Stimulated activated CD8-positive, alpha-beta memory T cell treated with anti-CD3 and anti-CD28 coated beads, Interleukin-7, amount 100 ng/mL, for 1 hour (primary cell): Measurements from ENCODE around the gene DNHD1.
"Not testable (repeated sequence)": the region's sequence is repeated elsewhere in the genome, so short reads cannot be mapped to it uniquely, and the experiment has no call there.

Source experiments
- DNase-seq, 2 donors: peaks; one replicate each; pipeline ENCODE4 v3.0.0-alpha.2; 2020; ENCODE audit warnings: low read depth in 2 of 2

Gene DNHD1

DNA sequence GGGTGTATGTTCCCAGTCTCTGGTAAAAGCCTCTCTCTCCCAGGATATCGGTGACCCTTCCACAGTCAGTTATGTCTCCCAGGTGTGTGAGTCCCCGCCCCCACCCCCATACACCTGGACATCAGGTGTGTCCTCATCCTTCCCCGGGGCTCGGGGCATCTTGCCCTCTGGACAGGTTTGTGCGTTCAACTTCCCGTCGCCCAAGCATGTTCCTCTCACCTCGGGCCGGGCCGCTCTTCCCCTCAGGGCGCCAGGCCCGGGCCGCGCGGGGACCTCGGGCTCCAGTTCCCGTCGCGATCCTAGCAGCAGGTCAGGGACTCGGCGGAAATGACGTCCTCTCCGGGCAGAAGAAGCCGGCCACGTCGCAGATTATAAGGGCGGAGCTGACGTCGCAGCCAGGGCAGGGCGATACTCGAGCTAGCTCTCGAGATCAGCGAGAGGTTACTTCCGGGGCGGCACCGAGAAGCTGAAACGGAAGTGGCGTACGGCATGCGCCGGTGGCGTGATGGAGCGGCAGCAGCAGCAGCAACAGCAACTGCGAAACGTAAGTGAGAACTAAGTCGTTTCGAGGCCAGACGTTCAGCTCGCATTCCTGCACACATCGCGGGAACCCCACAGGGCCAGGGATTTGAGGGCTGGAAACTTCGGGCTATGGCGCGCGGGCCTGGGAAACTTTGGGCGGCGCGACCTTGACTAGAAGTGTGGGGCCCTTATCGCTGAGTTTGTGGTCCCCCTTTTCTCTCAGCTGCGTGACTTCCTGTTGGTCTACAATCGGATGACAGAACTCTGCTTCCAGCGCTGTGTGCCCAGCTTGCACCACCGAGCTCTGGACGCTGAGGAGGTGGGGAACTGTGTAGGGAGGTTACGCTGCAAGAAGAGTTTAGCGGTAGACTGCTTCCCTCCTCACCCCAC is 15.8 kb upstream of the DNHD1 start, which contains the start of the genes ARFIP2 and TIMM10B:
TSS of gene ARFIP2 (minus strand) at position 320 of the 912 bp plus-strand sequence. CDS start 910 bp downstream, outside the sequence.
TSS of gene TIMM10B (plus strand) at position 490 of the 912 bp plus-strand sequence. CDS start at position 506, 16 bp downstream.
- peak; percentile 92 to 93 for DNase-seq

DNA sequence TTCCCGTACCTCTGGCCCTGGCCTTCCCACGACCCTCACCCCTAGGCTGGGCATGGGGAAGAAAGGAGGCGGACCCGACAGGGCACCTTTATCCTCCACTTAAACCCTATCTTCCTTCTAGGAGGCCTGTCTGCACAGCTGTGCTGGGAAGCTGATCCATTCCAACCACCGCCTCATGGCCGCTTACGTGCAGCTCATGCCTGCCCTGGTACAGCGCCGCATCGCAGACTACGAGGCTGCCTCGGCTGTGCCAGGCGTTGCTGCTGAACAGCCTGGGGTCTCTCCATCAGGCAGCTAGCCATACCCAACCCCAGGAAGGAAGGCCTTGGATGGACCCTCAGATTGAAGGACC is 15.2 kb upstream of the DNHD1 start:
- DNase-seq, result no peak

DNA sequence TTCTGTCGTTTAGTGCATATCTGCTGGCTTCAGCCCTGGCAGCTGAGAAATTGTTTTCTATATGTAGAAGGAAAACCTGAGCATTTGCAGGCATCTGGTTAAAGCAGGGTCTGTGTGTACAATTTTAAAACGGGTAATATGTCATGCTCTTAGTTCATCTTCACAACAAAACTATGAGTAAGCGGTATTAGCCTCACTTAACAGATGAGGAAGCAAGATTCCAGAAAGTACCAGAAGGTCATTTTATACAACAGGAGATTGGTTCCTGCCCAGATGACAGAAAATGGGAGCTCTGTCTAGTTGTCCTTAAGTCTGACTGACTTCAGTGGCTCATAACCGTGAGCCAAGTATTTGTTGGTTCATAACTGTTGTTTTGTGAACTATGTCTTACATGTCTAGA is 14.6 kb upstream of the DNHD1 start:
- DNase-seq, result no peak

DNA sequence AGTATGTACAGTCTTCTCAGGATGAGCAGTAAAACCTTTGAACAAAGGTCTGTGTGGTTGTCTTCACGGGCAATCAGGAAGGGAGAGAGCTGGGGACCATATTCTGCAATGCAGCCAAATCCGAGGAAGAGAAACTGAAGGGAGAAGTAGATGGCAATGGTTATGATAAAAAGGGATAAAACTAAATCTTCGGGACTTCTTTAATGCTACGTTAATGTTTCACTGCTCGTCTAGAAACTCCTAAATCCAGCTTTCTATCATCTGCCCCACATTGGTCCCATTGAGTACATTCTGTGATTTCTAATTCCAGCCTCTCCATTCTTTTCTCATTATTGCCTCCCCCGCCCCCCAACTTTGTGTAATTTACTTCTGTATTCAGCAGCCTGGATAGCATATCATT is 14.1 kb upstream of the DNHD1 start:
- DNase-seq, result no peak

DNA sequence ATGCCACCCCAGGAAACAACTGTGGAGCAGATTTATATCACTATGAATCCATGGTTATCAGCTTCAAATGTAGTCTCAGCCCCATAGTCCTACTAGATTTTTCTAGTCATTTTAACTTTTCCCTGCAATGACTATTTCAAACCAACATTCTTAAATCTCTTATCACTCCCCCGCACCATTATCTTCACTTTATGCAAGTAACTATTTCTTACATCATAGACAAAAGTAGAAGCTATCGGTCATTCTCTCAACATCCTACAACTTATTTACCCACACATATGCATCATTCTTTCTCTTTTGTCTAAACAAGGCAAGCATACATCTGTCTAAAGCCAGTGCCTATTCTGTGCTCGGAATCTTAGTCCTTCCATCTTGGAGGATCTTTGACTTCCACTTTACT is 11.4 kb upstream of the DNHD1 start:
- DNase-seq, result no peak

DNA sequence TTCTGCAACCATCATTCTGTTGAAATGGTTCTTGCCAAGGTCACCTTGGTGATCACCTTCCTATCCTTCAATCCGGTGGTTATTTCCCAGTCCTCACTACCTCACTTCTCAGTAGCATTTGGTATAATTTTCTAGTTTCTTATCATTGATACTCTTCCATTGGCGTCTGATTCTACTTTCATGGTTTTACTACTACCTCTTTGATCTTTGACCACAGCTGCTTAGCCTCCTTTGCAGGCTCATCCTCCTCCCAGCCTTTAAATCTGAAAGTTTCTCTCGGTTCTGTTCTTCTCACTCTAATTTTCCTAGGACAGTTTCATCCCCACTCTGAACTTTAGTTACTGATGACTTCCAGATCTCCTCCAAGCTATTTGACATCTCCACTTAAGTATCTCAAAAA is 10.8 kb upstream of the DNHD1 start:
- DNase-seq, result no peak

DNA sequence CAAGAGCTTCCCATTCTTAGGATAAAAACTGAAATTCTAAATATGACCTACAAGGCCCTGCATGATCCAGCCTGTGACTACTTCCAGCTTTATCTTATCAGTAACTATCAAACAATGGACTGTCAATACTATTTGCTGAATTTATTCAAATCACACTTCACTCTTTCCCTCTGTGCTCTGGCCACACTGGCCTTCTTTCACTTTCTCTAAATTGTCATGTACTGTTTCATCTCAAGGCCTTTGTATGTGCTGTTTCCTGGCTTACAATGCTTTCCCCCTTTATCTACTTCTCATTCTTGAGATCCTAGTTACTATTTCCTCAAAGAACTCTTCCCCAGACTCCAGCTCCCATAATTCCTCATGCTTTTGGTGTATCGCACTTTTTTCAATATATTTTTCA is 10.1 kb upstream of the DNHD1 start:
- no peak for DNase-seq

DNA sequence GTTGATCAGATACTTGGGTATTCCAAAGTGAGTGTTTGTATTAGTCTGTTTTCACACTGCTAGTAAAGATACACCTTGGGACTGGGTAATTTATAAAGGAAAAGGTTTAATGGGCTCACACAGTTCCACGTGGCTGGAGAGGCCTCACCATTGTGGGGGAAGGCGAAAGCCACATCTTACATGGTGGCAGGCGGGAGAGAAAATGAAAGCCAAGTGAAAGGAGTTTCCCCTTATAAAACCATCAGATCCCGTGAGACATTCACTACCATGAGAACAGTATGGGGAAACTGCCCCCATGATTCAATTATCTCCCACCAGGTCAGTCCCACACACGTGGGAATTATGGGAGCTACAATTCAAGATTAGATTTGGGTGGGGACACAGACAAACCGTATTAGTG is 8.7 kb upstream of the DNHD1 start:
- DNase-seq, result no peak

DNA sequence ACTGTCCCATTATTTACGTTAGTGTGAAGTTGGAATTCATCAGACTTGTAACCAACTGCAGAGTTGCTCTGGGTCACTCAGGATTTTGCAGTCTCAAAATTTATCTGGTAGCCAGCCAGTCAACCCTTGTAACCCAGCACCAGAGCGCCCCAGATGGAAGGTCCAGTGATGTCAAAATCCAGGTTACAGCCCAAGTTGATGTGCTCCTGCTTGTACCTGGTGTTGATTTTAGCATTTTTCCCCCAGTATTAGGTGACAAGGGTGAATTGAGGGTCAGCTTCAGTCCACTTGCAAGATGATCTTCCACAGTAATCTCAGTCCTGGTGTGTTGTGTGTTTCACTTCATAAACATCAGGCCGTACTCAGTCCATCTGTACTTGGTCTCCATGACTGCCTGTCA is 8.3 kb upstream of the DNHD1 start:
- DNase-seq, result no peak

DNA sequence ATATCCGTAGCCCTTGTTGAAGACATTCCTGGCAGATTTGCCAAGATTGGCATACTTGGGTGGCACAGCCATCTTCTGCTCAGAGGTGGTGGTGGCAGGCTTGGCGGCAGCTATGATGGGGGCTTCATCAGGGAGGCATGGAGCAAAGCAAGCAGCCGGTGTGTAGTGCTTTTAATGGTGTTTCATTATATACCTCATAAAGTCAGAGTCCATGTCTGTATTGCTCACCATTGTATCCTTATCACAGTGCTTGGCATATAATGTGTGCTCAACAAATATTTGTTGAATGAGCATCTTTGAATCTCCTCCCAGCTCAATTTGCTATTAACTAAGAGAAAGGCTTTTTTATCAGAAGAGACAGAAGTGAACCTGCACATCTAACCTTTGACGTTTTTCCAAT is 7.8 kb upstream of the DNHD1 start:
- DNase-seq, result no peak

DNA sequence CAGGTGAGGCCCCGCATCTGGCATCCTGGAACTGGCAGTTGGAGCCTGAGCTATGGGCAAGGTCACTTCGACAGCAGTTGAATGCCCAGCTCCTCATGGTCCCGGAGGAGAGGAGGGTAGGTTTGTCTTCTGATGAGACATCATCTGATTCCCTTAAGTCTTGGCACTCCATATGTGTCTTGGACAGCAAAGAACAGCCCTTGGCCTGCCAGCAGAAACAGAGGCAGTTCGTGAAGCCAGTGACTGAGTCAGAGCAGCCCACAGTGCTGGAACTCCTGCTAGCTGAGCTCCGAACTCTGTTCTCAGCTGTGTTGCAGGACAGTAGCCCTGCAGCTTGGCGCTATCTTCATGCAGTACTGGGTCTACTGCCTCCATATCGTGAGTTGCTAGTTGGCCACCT is 1.0 kb downstream of the DNHD1 start:
- no peak for DNase-seq

DNA sequence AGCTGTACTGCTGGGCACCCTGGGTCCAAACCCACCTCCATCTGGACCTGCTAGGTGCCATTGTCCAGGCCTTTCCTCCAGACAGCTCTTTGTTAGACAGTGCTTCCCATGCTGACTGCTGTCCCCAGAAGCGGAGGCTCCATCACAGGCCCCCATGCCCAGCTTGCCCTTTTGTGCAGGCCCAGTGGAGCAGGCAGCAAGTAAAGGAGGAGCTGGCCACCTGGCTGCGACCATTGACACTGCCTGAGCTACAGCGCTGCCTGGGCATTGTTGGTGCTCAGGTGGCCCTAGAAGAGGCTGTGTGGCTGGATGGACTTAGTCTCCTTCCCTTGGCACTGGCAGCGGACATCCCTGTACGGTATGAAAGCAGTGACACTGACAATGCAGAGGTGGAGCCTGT is 1.5 kb downstream of the DNHD1 start:
- no peak for DNase-seq

DNA sequence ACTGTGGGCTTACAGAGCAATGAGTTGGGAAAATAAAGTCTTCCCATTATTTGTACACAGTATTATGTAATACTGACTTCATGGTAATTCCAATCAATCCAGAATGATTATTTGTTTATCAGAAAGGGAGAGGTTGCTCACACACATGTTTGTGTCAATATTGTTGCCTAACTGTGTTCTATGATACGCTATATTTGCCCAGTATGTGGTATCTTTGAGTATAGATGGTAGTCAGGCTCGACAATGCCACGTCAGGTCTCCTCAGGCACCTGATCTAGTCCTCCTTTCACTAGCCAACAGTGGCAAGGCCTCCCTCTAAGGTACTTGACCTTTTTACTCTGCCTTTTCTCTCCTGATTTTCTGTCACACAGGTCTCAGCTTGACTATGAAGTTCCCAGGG is 5.3 kb downstream of the DNHD1 start:
- DNase-seq, result no peak

DNA sequence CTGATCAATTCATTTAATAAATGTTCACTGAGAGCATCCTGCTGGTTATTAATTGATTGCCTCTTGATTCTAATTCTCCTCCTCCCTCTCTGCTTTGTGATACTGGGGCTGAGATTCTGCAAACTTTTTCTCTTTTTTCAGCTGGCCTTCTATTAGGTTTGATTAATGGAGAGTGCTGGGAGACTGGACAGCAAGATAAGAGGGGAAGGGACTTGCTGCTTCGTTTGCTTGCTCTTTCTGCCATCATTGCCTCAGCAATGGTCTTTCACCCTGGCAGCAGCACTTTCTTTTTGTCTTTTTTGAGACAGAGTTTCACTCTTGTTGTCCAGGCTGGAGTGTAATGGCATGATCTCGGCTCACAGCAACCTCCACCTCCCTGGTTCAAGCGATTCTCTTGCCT is 7.1 kb downstream of the DNHD1 start:
- DNase-seq, result no peak

DNA sequence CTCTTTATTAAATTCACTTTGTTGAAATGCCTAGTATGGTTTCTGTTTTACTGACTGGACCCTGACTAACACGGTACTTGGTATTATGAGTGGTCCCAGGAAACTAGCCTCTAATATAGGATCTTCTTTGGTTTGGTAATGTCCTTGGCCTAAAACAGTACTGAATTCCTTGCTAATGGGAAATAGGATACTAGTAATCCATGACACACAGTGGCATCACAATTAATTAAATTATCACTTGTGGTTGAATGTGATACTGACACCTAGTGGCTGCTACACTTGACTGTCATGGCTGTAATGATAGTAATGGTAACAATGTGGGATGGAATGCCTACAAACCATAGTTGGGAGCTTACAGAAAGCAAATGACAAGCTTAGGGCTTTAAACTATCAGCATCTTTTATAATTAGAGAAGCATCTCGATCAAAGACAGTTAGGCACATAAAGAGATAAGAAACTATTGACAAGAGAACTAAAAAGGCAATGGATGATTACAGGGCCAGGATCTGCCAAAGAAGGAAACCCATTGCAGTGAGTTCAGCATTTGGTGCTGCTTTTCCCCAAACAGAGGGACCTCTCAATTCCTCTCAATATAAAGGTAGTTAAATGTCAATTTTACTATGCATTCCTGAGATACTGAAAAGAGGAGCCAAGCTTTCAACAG is 8.6 kb downstream of the DNHD1 start:
- DNase-seq, result no peak

DNA sequence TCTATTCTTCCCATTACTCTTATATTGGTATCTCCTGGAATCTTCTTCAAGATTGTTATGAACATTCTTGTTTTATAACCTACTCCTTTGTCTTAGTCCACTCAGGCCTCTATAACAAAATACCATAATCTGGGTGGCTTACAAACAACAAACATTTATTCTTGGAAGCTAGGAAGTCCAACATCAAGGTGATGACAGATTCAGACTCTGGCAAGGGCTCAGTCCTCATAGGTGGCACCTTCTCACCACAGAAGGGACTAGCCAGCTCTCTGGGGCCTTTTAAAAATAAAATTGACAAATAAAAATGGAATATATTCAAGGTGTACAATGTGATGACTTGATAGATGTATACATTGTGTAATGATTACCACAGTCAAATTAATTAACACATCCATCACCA is 19.8 kb downstream of the DNHD1 start:
- DNase-seq, result no peak

DNA sequence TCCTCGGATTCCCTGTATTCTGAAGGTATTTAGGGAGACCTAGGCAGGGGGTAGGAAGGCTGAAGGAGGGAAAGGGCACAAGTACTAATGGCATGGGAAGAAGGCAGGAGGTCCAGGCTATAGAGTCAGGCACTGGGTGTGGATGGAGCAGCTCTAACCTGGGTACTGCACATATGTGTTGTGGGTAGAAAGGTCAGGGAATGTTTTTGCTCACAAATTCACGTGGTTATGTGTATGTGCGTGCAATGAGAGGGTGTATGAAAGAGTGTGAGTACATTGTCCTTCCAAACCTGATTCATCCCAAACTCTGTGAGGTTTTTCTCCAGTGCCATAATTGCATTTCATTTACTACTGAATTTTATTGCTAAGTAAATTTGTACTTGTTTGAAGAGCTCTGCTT is 23.2 kb downstream of the DNHD1 start:
- DNase-seq, result no peak

DNA sequence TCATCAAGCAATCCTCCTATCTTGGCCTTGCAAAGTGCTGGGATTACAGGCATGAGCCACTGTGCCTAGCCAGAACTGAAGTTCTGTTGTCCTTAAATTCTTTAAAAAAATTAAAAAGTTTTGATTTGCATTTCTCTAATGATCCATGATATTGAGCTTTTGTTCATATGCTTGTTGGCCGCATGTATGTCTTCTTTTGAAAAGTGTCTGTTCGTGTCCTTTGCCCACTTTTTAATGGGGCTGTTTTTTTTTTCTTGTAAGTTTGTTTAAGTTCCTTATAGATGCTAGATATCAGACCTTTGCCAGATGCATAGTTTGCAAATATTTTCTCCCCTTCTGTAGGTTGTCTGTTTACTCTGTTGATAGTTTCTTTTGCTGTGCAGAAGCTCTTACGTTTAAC is 24.9 kb downstream of the DNHD1 start:
- DNase-seq, result not testable (repeated sequence)

DNA sequence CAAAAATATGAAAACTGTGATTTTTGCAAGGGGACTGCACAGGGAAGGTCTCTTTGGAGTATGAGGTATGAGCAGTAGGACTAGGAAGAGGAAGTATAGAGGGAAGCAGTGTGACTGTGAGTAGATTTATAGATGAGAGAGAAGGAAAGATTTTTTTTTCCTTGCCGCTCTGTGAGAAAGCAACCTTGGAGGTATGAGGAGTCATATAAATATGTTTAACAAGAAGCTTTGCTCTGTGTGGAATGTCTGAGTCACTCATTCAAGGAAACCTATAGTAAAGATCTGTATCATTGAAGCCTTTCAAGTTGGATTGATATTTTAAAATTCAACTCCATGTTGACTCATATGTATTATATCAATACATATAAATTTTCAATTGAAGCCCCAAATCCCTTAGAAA is 26.2 kb downstream of the DNHD1 start:
- DNase-seq, result no peak

DNA sequence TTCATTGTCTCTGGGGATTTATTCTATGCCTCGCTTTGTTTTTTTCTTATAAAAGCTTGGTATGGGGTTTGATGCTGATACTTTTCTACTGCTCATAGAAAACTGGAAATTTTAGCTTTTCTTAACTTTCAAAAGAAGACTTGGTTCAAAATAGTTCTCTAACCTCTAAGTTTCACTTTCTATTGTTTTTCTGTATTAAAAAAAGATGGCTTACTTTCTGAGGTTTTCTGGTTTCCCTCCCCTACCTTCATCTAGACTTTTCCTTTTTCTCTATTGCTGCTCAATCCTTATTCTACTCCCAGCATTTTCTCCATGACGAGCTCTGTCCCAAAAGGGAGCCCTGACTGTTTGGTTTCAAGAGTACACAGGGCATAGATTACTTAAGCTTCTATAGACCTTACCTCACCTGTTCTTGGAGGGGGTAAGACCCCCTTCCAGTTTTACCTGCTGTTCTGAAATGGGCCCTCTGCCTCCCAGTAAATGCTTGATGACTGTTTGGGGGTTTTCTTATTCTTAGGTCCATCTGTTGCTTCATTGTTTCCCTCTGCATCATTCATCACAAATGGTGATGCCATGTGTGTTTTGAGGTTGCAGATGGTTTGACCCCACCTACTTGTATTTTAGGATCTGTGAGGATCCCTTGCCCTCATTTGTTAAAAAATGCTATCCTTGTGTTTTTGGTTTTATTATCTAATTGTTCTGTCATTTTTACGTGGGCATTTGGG is 29.5 kb downstream of the DNHD1 start:
- no peak for DNase-seq

DNA sequence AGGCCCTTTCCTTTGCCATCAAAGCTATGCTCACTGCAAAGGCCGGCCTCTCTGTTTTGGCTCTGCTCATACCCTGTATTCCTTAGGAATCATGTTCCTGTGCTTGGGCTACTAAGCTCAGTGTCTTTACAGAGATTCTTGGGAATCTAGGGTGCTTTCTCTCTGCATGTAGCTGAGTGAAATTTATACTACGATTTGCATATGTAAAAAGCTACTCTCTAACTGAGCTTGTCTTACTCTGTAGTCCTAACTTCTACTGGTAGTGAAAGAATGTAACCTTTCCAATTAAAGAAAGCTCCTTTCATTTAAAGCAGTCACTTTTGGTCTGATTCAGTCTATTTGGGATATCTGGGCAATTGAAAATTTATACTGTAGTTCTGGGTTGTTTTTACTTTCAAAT is 32.2 kb downstream of the DNHD1 start:
- DNase-seq, result no peak

DNA sequence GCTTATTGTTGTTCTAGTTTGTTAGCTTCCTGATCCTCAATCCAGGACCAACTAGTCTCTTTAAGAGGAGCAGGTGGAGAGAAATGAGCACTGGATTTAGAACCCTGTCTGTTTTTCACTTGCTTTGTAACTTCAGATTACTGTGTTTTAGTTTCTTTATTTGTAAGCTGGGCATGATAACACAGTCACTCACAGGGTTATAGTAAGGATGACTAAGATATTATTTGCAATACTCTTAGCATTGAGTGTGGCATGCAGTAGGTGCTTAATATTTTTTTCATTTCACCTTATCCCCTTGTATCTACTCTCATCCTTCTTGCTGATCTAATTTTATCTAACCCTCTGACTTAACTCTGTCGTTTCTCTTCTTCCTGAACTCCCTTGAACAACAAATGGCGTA is 33.8 kb downstream of the DNHD1 start:
- no peak for DNase-seq
